ENCODE results near the gene DEFB132. TPM values are rescaled to one million over a fixed set of nuclear protein-coding genes. Genes with fewer than 3 reads are reported as not detected.

The DEFB132 gene
- total and polyA plus RNA-seq, 8 donors, result 0.02 TPM; not detected in 7

DNA sequence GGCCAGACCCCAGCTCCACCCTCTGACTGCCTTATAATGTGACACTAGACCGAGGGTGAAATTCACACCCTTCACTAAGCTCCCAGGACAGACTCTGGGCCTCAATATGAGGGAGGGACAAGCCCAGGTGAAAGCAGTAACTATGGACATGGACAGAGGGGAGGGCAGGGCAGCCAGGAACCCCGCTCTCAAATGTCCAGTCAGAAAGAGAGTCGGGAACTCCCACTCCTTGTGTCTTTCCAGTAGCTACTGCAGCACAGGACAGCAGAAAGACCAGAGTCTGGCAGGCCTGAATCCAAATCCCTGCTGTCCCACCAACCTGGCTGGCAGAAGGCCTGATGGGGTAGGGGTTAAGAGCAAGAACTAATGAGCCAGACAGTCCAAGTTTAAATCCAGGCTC lies 26.6 kb downstream of the DEFB132 start:
- intact Hi-C loops (cut with DNase I), result no loop called here
- WGBS, 2 donors, result 57 to 67% methylated on average over 3 of the region's 3 CpGs
- no peak for FAIRE-seq
- no peaks in the 10 kb centered on the region for H3K36me3 ChIP-seq
- no peak overlapping the region for H3K4me3 ChIP-seq
- H3K9me3 ChIP-seq, result no peaks in the 10 kb centered on the region
- TF ChIP-seq, protein P1, sequence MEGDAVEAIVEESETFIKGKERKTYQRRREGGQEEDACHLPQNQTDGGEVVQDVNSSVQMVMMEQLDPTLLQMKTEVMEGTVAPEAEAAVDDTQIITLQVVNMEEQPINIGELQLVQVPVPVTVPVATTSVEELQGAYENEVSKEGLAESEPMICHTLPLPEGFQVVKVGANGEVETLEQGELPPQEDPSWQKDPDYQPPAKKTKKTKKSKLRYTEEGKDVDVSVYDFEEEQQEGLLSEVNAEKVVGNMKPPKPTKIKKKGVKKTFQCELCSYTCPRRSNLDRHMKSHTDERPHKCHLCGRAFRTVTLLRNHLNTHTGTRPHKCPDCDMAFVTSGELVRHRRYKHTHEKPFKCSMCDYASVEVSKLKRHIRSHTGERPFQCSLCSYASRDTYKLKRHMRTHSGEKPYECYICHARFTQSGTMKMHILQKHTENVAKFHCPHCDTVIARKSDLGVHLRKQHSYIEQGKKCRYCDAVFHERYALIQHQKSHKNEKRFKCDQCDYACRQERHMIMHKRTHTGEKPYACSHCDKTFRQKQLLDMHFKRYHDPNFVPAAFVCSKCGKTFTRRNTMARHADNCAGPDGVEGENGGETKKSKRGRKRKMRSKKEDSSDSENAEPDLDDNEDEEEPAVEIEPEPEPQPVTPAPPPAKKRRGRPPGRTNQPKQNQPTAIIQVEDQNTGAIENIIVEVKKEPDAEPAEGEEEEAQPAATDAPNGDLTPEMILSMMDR (IDR thresholded peaks at IDR 0.05), result no peak
- H3K27ac ChIP-seq, result no peak overlapping the region
- no peaks in the 10 kb centered on the region for H3K27me3 ChIP-seq
- DNase-seq, result no peak
- no peak for ATAC-seq
- H3K4me1 ChIP-seq, result peaks cover 0 to under 1% (median 0%) of the 10 kb centered on the region in 3 donors

DNA sequence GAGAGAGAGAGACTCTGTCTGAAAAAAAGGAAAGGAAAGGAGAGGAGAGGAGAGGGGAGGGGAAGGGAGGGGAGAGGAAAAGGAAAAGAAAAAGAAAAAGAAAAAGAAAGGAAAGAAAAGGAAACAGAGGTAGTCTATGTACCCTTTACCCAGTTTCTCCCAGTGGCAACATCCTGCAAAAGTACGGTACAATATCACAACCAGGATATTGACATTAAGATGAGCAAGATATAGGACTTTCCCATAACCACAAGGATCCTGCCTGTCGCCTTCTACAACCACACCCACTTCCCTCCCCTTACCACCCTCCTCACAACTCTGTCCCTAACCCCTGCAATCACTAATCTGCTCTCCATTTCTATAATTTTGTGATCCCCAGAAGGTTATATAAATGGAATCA lies 29.0 kb downstream of the DEFB132 start:
- FAIRE-seq, result no peak
- no peak for DNase-seq
- TF ChIP-seq, protein P1 (IDR thresholded peaks at IDR 0.05), result no peak
- Histone ChIP-seq H3K27me3 (no peaks in the 10 kb centered on the region), H3K4me1 (peaks cover 0 to 6% (median 0%) of the 10 kb centered on the region in 3 donors), H3K9me3 (no peaks in the 10 kb centered on the region), H3K4me3 (no peak overlapping the region), H3K27ac (no peak overlapping the region), H3K36me3 (no peaks in the 10 kb centered on the region)
- ATAC-seq, result no peak
- WGBS, 2 donors, result 59 to 67% methylated on average over 2 of the region's 2 CpGs
- intact Hi-C loops (cut with DNase I), result no loop called here

GRCh38 chr20:288956-289692 lies 31.6 kb downstream of the DEFB132 start:
- Histone ChIP-seq H3K4me3 (peak overlapping the region in 1 of 4 donors; percentile 77), H3K4me1 (peaks cover 0 to 6% (median 0%) of the 10 kb centered on the region in 3 donors), H3K27me3 (no peaks in the 10 kb centered on the region), H3K9me3 (no peaks in the 10 kb centered on the region), H3K27ac (no peak overlapping the region), H3K36me3 (no peaks in the 10 kb centered on the region)
- no peak for ATAC-seq
- peak in 1 of 6 donors; percentile 27 for DNase-seq
- TF ChIP-seq, protein P1 (IDR thresholded peaks at IDR 0.05), result no peak
- FAIRE-seq, result no peak
- WGBS, 2 donors, result 78% methylated on average over 3 of the region's 3 CpGs
- intact Hi-C loops (cut with DNase I), result no loop called here

DNA sequence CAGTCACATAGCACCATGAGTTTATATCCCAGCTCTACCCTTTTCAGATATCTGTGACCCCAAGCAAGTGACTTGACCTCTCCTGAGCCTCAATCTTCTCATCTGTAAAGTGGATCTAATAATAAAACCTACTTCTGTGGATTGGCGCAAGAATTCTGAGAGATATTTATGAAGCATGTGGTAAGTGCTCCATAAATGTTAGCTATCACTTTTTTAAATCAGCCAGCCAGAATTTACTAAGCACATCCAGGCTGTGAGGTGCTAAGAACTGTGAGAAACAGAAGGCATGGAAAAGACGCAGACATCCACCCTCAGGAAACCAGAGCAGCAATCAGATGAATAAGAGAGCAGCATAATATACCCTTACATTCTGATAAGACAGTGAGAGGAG lies 32.2 kb downstream of the DEFB132 start:
- no peak for FAIRE-seq

More for the DNA sequence above, 32.2 kb downstream of the DEFB132 start:
- no peaks in the 10 kb centered on the region for H3K36me3 ChIP-seq
- DNase-seq (no peak), ATAC-seq (peak in 1 of 4 donors; percentile 6)
- peaks cover 0 to 6% (median 0%) of the 10 kb centered on the region in 3 donors for H3K4me1 ChIP-seq
- no peaks in the 10 kb centered on the region for H3K27me3 ChIP-seq
- peak overlapping the region; percentile 52 to 79 (median 72) for H3K27ac ChIP-seq
- intact Hi-C loops (cut with DNase I), result no loop called here
- H3K9me3 ChIP-seq, result no peaks in the 10 kb centered on the region
- 34 to 37% methylated on average over 2 of the region's 2 CpGs for WGBS, 2 donors
- TF ChIP-seq, protein P1 (IDR thresholded peaks at IDR 0.05), result no peak
- peak overlapping the region; percentile 40 to 77 (median 44) for H3K4me3 ChIP-seq
